Stomach (tissue), 9 donors: Measurements from ENCODE around the gene NHERF1. TPM values are rescaled to one million over a fixed set of nuclear protein-coding genes. Genes with fewer than 3 reads are reported as not detected.
A peak's percentile ranks its signal among the peaks of the same experiment; 100 is the strongest.

Experiments
- DNase-seq, 2 donors: peaks; one replicate each; pipeline versions ENCODE4 v3.0.0 to v3.0.0-alpha.2; 2013 to 2019
- H3K27ac ChIP-seq, 5 donors: fragments of 200-600 bp in 4 of 5; sonication (generic) in 4 of 5; one replicate each; pipeline ENCODE4 v1.5.1; 2013 to 2019; ENCODE audit warnings: mild to moderate bottlenecking in 1 of 5, moderate library complexity in 1 of 5
- H3K27me3 ChIP-seq, 3 donors: fragments of 200-600 bp; sonication (generic); one replicate each; pipeline ENCODE4 v1.5.1; 2017 to 2019; ENCODE audit warnings: mixed run types in 1 of 3
- H3K36me3 ChIP-seq, 4 donors: fragments of 200-600 bp; sonication (generic); 1 replicate in 3 of 4; 2 replicates in 1 of 4; pipeline ENCODE4 v1.5.1; 2016 to 2019
- H3K4me1 ChIP-seq, 4 donors: fragments of 200-600 bp; sonication (generic); one replicate each; pipeline ENCODE4 v1.5.1; 2016 to 2019
- H3K4me3 ChIP-seq, 4 donors: fragments of 200-600 bp; sonication (generic) in 3 of 4; one replicate each; pipeline ENCODE4 v1.5.1; 2016 to 2019; ENCODE audit warnings: mild to moderate bottlenecking in 1 of 4
- H3K9me3 ChIP-seq, 4 donors: fragments of 200-600 bp; sonication (generic); one replicate each; pipeline ENCODE4 v1.5.1; 2016 to 2019
- CTCF ChIP-seq, 7 experiments: fragments of 450-650 bp in 4 of 7; fragments of 200-600 bp in 3 of 7; sonication (generic) in 3 of 7; IDR thresholded peaks; one replicate each; pipeline ENCODE4 v1.5.1; 2016 to 2019; ENCODE audit warnings: antibody characterized with exemption in 7 of 7, control low read depth in 2 of 7, mild to moderate bottlenecking in 1 of 7
- EP300 ChIP-seq: sonication (generic); formaldehyde crosslinking; IDR thresholded peaks from one replicate; pipeline ENCODE4 v1.6.1; 2017; ENCODE audit warnings: antibody characterized with exemption
- POLR2A ChIP-seq, 4 donors: fragments of 450-650 bp; IDR thresholded peaks; one replicate each; pipeline ENCODE4 v1.6.1; 2016; ENCODE audit warnings: antibody characterized with exemption in 4 of 4, control low read depth in 2 of 4, mild to moderate bottlenecking in 1 of 4, moderate library complexity in 1 of 4
- POLR2AphosphoS5 ChIP-seq, 3 donors: sonication (generic); formaldehyde crosslinking; IDR thresholded peaks; one replicate each; pipeline ENCODE4 v1.6.1; 2016; ENCODE audit warnings: antibody characterized with exemption in 3 of 3
- WGBS, 5 donors: extraction: QIAGEN DNeasy Blood & Tissue Kit in 3 of 5; methylation state at CpG; one replicate each; pipeline versions ENCODE4 v1.1.5 to v1.1.7; 2013 to 2018; 5-methylcytosine and 5-hydroxymethylcytosine counted together
- intact Hi-C: fragments of 100-400 bp; cut with DNase I; formaldehyde crosslinking; loops from one replicate; pipeline ENCODE4 v1.15.1; 2023; ENCODE audit warnings: low total_unique reads
- polyA plus RNA-seq, 3 donors: library from polyadenylated mRNA; stranded (reverse); fragments of 200-250 nt; gene quantifications; one replicate each; pipeline ENCODE4 v1.2.3, GENCODE V29; 2013
- total RNA-seq, 5 donors: library from RNA; depleted of rRNA; stranded (reverse); fragments of >200 nt; gene quantifications; one replicate each; pipeline versions ENCODE4 v1.1.0 to v1.2.3, GENCODE V29; 2014 to 2016
- donor health status: healthy with polysubstance abuse.
- donor health status: Bipolar disorder and iron deficiency.
- donor health status: healthy.

NHERF1 gene
- total and polyA plus RNA-seq, 8 donors = 14.9 to 152 (median 82.4) TPM

- intact Hi-C loops = no loop called here
- WGBS, 5 donors = 87 to 100% (median 97%) methylated on average over 3 to 7 of the region's 7 CpGs
Observed at GRCh38 chr17:74804683-74805082, 56.3 kb downstream of the NHERF1 start.

GRCh38 chr17:74805591-74805991 lies 57.2 kb downstream of the NHERF1 start:
- Histone ChIP-seq H3K27me3 (no peaks in the 10 kb centered on the region), H3K4me1 (peaks cover 0 to 14% (median 0%) of the 10 kb centered on the region in 4 donors), H3K9me3 (no peaks in the 10 kb centered on the region), H3K4me3 (no peak overlapping the region), H3K27ac (no peak overlapping the region), H3K36me3 (peaks cover 0 to 85% (median 75%) of the 10 kb centered on the region in 4 donors)
- 78 to 85% (median 82%) methylated on average over 15 of the region's 15 CpGs for WGBS, 5 donors
- intact Hi-C loops = no loop called here
- DNase-seq = no peak
- TF ChIP-seq POLR2A (IDR thresholded peaks at IDR 0.05) = no peak
- TF ChIP-seq POLR2AphosphoS5 (IDR thresholded peaks at IDR 0.05) = no peak
- no peak for TF ChIP-seq EP300
- no peak for TF ChIP-seq CTCF (IDR thresholded peaks at IDR 0.05)

More at GRCh38 chr17:74804683-74805082, 56.3 kb downstream of the NHERF1 start:
- Histone ChIP-seq H3K36me3 (peaks cover 0 to 86% (median 77%) of the 10 kb centered on the region in 4 donors), H3K4me3 (no peak overlapping the region), H3K27ac (no peak overlapping the region), H3K9me3 (no peaks in the 10 kb centered on the region), H3K4me1 (peaks cover 0 to 14% (median 0%) of the 10 kb centered on the region in 4 donors), H3K27me3 (no peaks in the 10 kb centered on the region)
- TF ChIP-seq EP300 (no peak), POLR2AphosphoS5 (IDR thresholded peaks at IDR 0.05) (no peak), POLR2A (IDR thresholded peaks at IDR 0.05) (no peak), CTCF (IDR thresholded peaks at IDR 0.05) (no peak)
- no peak for DNase-seq

- no peak for DNase-seq
- Histone ChIP-seq H3K36me3 (peaks cover 0 to 78% (median 70%) of the 10 kb centered on the region in 4 donors), H3K4me3 (no peak overlapping the region), H3K27me3 (no peaks in the 10 kb centered on the region), H3K9me3 (no peaks in the 10 kb centered on the region), H3K27ac (no peak overlapping the region), H3K4me1 (peaks cover 0 to 14% (median 0%) of the 10 kb centered on the region in 4 donors)
- 87 to 92% (median 91%) methylated on average over 10 of the region's 10 CpGs for WGBS, 5 donors
- intact Hi-C loops = no loop called here
- TF ChIP-seq POLR2AphosphoS5 (IDR thresholded peaks at IDR 0.05) = no peak
- no peak for TF ChIP-seq CTCF (IDR thresholded peaks at IDR 0.05)
- TF ChIP-seq EP300 = no peak
- no peak for TF ChIP-seq POLR2A (IDR thresholded peaks at IDR 0.05)
Observed at GRCh38 chr17:74806334-74806733, 57.9 kb downstream of the NHERF1 start.

- H3K27me3 ChIP-seq = no peaks in the 10 kb centered on the region
- H3K9me3 ChIP-seq = no peaks in the 10 kb centered on the region
- TF ChIP-seq POLR2A (IDR thresholded peaks at IDR 0.05) (no peak), POLR2AphosphoS5 (IDR thresholded peaks at IDR 0.05) (no peak), EP300 (no peak), CTCF (IDR thresholded peaks at IDR 0.05) (no peak)
- no peak overlapping the region for H3K27ac ChIP-seq
- H3K36me3 ChIP-seq = peaks cover 0 to 67% (median 60%) of the 10 kb centered on the region in 4 donors
- intact Hi-C loops = no loop called here
- DNase-seq = peak in 1 of 2 donors; percentile 52
- 72 to 92% (median 91%) methylated on average over 11 to 13 of the region's 13 CpGs for WGBS, 5 donors
- no peak overlapping the region for H3K4me3 ChIP-seq
- peaks cover 0 to 21% (median 0%) of the 10 kb centered on the region in 4 donors for H3K4me1 ChIP-seq
Observed at GRCh38 chr17:74807441-74807840, 59.0 kb downstream of the NHERF1 start.
